ENCODE data around the gene EMC7. TPM values are rescaled to one million over a fixed set of nuclear protein-coding genes. Genes with fewer than 3 reads are reported as not detected.

Gene EMC7
- polyA plus RNA-seq, 2 of the 4 experiments (the other 2 are of a cell fraction), result 129 to 221 TPM

DNA sequence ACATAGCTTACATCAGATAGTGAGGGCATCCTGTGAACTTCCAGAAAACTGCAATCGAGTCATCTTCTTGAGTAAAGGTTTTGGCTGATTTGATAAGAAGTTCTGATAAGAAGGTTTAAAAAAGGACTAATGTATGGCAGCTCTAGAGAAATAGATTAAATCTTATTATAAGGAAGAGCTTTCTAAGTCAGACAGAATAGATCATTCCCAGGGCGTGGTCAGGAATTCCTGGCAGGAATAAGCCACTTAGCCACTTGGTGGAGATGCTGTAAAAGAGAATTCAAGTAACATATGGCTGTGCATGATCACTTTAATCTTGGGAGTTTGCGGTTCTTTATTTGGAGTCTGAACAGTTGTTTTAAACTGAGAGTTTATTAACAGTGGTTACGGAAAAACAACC, 17.6 kb upstream of the EMC7 start:
- ChIA-PET POLR2A (interaction anchor here (1.0 to 1.4 kb wide), 2 partner anchors 90 to 468 kb away, joined by 4 to 5 read pairs; partner anchors contain the start of gene KATNBL1), CTCF (interaction anchor here (1.0 to 6.6 kb wide), 4 partner anchors 9 to 248 kb away, joined by 4 to 64 read pairs (median 15); partner anchors contain the start of genes KATNBL1 and LPCAT4)
- FAIRE-seq (no peak), DNase-seq (ENCODE audit: low read depth in 1 of 2, low spot score in 1 of 2) (peak in 1 of 2 experiments; percentile 65), ATAC-seq (peak; percentile 81 to 85; a peak in 5 of 6 replicates)
- Histone ChIP-seq H3K4me1 (no peaks in the 10 kb centered on the region), H3K4me2 (0 out of 3 replicates have a peak overlapping the region, but pooled peaks have one; percentile 1), H3K27ac (no peak overlapping the region), H3K9me3 (no peaks in the 10 kb centered on the region), H3K4me3 (no peak overlapping the region)
- TF ChIP-seq RAD21 (conservative IDR thresholded peaks at IDR 0.05 in 1 of 2, IDR thresholded peaks at IDR 0.05 in 1 of 2), result peak; percentile 40 to 51
- TF ChIP-seq MAZ (IDR thresholded peaks at IDR 0.05; ENCODE audit: borderline replicate concordance, low read depth, low read length), result no peak
- TF ChIP-seq SMC3 (IDR thresholded peaks at IDR 0.05), result 0 out of 3 replicates have a peak, but pooled peaks have one; percentile 16
- TF ChIP-seq HEYL (CRISPR knock-in tag; IDR thresholded peaks at IDR 0.05), result no peak
- 46% methylated on average over 4 of the region's 4 CpGs for whole genome bisulfite sequencing (ENCODE audit: missing lambda C conversion rate)

DNA sequence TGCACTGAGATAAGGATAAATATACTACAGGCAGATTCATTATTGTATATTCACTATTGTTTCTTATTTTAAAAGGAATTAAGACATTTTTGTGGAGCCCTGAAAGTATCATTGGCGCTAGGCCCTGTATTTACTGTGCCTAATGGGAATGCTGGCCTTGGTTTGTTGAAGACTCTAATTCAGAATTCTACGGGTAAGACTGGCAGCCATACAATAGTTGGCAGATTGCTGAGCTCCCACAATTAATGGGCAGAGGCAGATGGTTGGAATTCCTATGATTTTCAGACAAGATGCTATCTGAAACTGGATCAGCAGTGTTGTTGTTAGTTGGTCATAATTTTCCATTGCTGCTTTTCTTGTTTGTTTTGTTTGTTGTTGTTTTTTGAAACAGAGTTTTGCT, 15.0 kb upstream of the EMC7 start:
- WGBS (ENCODE audit: missing lambda C conversion rate), result 75% methylated on average over 2 of the region's 2 CpGs
- no peaks in the 10 kb centered on the region for H3K4me1 ChIP-seq
- CTCF ChIA-PET, result interaction anchor here (1.4 to 4.3 kb wide), 2 partner anchors 93 to 251 kb away, joined by 4 to 26 read pairs; partner anchors contain the start of genes KATNBL1 and LPCAT4
- POLR2A ChIA-PET, result no interaction called here
- H3K9me3 ChIP-seq, result no peaks in the 10 kb centered on the region
- no peak overlapping the region for H3K4me3 ChIP-seq
- no peak for ATAC-seq
- H3K4me2 ChIP-seq, result no peak overlapping the region
- FAIRE-seq, result no peak
- no peak overlapping the region for H3K27ac ChIP-seq
- DNase-seq (ENCODE audit: low read depth in 1 of 2, low spot score in 1 of 2), result no peak
- TF ChIP-seq KDM5A (IDR thresholded peaks at IDR 0.05), result no peak
- no peak for TF ChIP-seq HEYL (CRISPR knock-in tag; IDR thresholded peaks at IDR 0.05)
- TF ChIP-seq EHMT2 (IDR thresholded peaks at IDR 0.05; ENCODE audit: low read depth), result no peak
- no peak for TF ChIP-seq POLR2A (IDR thresholded peaks at IDR 0.05; ENCODE audit: low read length)
- TF ChIP-seq SREBF2 (IDR thresholded peaks at IDR 0.05), result no peak
- no peak for TF ChIP-seq RCOR1 (IDR thresholded peaks at IDR 0.05; ENCODE audit: low read depth, low read length)
- no peak for TF ChIP-seq GATA3 (IDR thresholded peaks at IDR 0.05; ENCODE audit: borderline replicate concordance)

DNA sequence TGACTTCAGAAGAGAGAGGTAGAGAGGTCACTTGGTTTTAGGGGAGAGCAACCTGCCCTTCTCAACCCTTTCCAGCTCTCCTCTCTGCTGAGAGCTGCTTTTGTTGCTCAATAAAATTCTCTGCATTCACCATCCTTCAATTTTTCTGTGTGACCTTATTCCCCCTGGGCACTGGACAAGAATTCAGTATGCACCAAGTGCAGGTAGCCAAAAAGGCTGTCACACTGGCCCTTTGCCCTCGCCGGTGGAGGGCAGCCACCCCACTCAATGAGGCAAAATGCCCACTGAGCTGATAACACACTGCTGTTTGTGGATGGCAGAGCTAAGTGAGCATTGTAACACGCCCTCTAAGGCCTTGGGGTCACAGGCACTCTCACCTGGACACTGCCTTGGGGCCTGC, 13.1 kb upstream of the EMC7 start:
- H3K4me1 ChIP-seq, result no peaks in the 10 kb centered on the region
- POLR2A ChIA-PET, result no interaction called here
- ATAC-seq, result no peak; a peak in 2 of 6 replicates
- CTCF ChIA-PET, result interaction anchor here (0.6 to 11.3 kb wide), 3 partner anchors 85 to 253 kb away, joined by 3 to 223 read pairs (median 11); partner anchors contain the start of genes KATNBL1 and LPCAT4
- TF ChIP-seq NR3C1 (IDR thresholded peaks at IDR 0.05) (no peak), EHMT2 (IDR thresholded peaks at IDR 0.05; ENCODE audit: low read depth) (no peak), ZSCAN20 (CRISPR knock-in tag; IDR thresholded peaks at IDR 0.05) (no peak), POLR2AphosphoS2 (conservative IDR thresholded peaks at IDR 0.05; ENCODE audit: low read length) (no peak), PHF8 (IDR thresholded peaks at IDR 0.05; ENCODE audit: borderline replicate concordance, low read depth) (no peak), CBX8 (IDR thresholded peaks at IDR 0.05) (no peak), JUNB (IDR thresholded peaks at IDR 0.05) (no peak), JUN (IDR thresholded peaks at IDR 0.05) (no peak), SREBF2 (IDR thresholded peaks at IDR 0.05) (no peak), HOXB13 (CRISPR knock-in tag; IDR thresholded peaks at IDR 0.05; ENCODE audit: low read depth) (no peak), HEYL (CRISPR knock-in tag; IDR thresholded peaks at IDR 0.05) (no peak), MYC (IDR thresholded peaks at IDR 0.05; ENCODE audit: borderline replicate concordance, low read length) (no peak), ZFP36 (IDR thresholded peaks at IDR 0.05; ENCODE audit: borderline replicate concordance, partially characterized antibody) (no peak), HOXA7 (CRISPR knock-in tag; IDR thresholded peaks at IDR 0.05) (no peak)
- TF ChIP-seq, protein P1, sequence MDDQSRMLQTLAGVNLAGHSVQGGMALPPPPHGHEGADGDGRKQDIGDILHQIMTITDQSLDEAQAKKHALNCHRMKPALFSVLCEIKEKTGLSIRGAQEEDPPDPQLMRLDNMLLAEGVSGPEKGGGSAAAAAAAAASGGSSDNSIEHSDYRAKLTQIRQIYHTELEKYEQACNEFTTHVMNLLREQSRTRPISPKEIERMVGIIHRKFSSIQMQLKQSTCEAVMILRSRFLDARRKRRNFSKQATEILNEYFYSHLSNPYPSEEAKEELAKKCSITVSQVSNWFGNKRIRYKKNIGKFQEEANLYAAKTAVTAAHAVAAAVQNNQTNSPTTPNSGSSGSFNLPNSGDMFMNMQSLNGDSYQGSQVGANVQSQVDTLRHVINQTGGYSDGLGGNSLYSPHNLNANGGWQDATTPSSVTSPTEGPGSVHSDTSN (IDR thresholded peaks at IDR 0.05), result no peak
- TF ChIP-seq, protein P2, sequence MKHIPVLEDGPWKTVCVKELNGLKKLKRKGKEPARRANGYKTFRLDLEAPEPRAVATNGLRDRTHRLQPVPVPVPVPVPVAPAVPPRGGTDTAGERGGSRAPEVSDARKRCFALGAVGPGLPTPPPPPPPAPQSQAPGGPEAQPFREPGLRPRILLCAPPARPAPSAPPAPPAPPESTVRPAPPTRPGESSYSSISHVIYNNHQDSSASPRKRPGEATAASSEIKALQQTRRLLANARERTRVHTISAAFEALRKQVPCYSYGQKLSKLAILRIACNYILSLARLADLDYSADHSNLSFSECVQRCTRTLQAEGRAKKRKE (CRISPR knock-in tag; IDR thresholded peaks at IDR 0.05; ENCODE audit: low read depth), result no peak
- TF ChIP-seq, protein P3, sequence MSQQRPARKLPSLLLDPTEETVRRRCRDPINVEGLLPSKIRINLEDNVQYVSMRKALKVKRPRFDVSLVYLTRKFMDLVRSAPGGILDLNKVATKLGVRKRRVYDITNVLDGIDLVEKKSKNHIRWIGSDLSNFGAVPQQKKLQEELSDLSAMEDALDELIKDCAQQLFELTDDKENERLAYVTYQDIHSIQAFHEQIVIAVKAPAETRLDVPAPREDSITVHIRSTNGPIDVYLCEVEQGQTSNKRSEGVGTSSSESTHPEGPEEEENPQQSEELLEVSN (IDR thresholded peaks at IDR 0.05; ENCODE audit: borderline replicate concordance, low read depth), result no peak
- H3K4me2 ChIP-seq, result no peak overlapping the region
- FAIRE-seq, result no peak
- H3K9me3 ChIP-seq, result no peaks in the 10 kb centered on the region
- no peak for DNase-seq (ENCODE audit: low read depth in 1 of 2, low spot score in 1 of 2)
- WGBS (ENCODE audit: missing lambda C conversion rate), result 67% methylated on average over 2 of the region's 3 CpGs
- H3K27ac ChIP-seq, result no peak overlapping the region
- H3K4me3 ChIP-seq, result no peak overlapping the region
